ENCODE results near the gene HOXB1.

DNA sequence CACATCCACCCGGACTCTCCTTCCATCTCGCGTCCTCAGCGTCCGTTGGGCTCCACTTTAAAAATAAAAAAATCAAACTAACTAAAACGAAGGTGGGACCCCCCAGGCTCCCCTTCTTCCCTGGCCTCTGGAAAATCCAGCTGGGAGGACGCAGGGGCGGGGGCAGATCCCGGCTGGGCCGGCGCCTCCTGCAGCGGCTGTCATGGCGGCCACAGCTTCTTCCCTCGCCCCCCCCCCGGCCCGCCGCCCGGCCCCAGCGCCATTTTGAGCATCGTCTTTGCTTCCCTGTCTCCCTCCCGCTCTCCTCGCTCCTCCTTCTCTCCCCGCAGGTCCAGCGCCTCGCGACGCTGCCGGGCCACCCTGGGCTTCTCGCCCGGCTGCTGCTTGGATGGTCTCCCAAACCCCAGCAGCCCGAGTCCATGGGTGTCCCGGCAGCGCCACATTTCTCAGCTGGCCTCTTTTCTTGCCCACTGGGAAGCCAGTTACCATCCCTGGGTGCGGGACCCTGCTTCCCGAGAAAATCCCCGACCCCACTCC is 10.8 kb upstream of the HOXB1 start:
- TF ChIP-seq POLR2AphosphoS5 (IDR thresholded peaks at IDR 0.05; ENCODE audit: low read depth, low read length) (no peak), TAF1 (IDR thresholded peaks at IDR 0.05; ENCODE audit: borderline replicate concordance, low read depth, low read length) (no peak), POLR2A (IDR thresholded peaks at IDR 0.05; ENCODE audit: low read depth, low read length) (no peak)

All from GM12892 (cell line).